ENCODE results near the gene MAP1LC3A. TPM values are rescaled to one million over a fixed set of nuclear protein-coding genes. Genes with fewer than 3 reads are reported as not detected.

Gene MAP1LC3A
- total RNA-seq, 1 donor: 29.7 TPM

GRCh38 chr20:34549929-34550305, 8.6 kb upstream of the MAP1LC3A start:
- TF ChIP-seq, protein P1, sequence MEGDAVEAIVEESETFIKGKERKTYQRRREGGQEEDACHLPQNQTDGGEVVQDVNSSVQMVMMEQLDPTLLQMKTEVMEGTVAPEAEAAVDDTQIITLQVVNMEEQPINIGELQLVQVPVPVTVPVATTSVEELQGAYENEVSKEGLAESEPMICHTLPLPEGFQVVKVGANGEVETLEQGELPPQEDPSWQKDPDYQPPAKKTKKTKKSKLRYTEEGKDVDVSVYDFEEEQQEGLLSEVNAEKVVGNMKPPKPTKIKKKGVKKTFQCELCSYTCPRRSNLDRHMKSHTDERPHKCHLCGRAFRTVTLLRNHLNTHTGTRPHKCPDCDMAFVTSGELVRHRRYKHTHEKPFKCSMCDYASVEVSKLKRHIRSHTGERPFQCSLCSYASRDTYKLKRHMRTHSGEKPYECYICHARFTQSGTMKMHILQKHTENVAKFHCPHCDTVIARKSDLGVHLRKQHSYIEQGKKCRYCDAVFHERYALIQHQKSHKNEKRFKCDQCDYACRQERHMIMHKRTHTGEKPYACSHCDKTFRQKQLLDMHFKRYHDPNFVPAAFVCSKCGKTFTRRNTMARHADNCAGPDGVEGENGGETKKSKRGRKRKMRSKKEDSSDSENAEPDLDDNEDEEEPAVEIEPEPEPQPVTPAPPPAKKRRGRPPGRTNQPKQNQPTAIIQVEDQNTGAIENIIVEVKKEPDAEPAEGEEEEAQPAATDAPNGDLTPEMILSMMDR (IDR thresholded peaks at IDR 0.05; ENCODE audit: extremely low read depth, low read depth, low read length): no peak
- no peaks in the 10 kb centered on the region for H3K36me3 ChIP-seq (ENCODE audit: insufficient read depth, low read length)
- DNase-seq (ENCODE audit: insufficient read length, low spot score, missing footprints): no peak
- H2AFZ ChIP-seq (ENCODE audit: low read length): no peak overlapping the region
- no peaks in the 10 kb centered on the region for H3K4me1 ChIP-seq (ENCODE audit: insufficient read depth, low read length)
- no peak overlapping the region for H3K4me3 ChIP-seq (ENCODE audit: insufficient read depth, low read length)
- H3K79me2 ChIP-seq (ENCODE audit: insufficient read depth, low read length): no peaks in the 10 kb centered on the region
- no peak overlapping the region for H3K27ac ChIP-seq (ENCODE audit: low read depth, low read length)
- H4K20me1 ChIP-seq (ENCODE audit: insufficient read depth, low read length): no peaks in the 10 kb centered on the region
- H3K27me3 ChIP-seq (ENCODE audit: insufficient read depth, low read length): no peaks in the 10 kb centered on the region
- no peaks in the 10 kb centered on the region for H3K9me3 ChIP-seq (ENCODE audit: low read depth, low read length)
- no peak overlapping the region for H3K4me2 ChIP-seq (ENCODE audit: insufficient read depth, low read length)

- no peak for DNase-seq (ENCODE audit: insufficient read length, low spot score, missing footprints)
- Histone ChIP-seq H2AFZ (ENCODE audit: low read length) (no peak overlapping the region), H3K9me3 (ENCODE audit: low read depth, low read length) (no peaks in the 10 kb centered on the region), H3K36me3 (ENCODE audit: insufficient read depth, low read length) (no peaks in the 10 kb centered on the region), H3K27ac (ENCODE audit: low read depth, low read length) (no peak overlapping the region), H3K4me2 (ENCODE audit: insufficient read depth, low read length) (no peak overlapping the region), H4K20me1 (ENCODE audit: insufficient read depth, low read length) (no peaks in the 10 kb centered on the region), H3K4me3 (ENCODE audit: insufficient read depth, low read length) (no peak overlapping the region), H3K79me2 (ENCODE audit: insufficient read depth, low read length) (no peaks in the 10 kb centered on the region), H3K4me1 (ENCODE audit: insufficient read depth, low read length) (no peaks in the 10 kb centered on the region), H3K27me3 (ENCODE audit: insufficient read depth, low read length) (no peaks in the 10 kb centered on the region)
- TF ChIP-seq, protein P1 (IDR thresholded peaks at IDR 0.05; ENCODE audit: extremely low read depth, low read depth, low read length): no peak
These were observed 5.9 kb upstream of the MAP1LC3A start for GRCh38 chr20:34552569-34552968.

- no peaks in the 10 kb centered on the region for H3K79me2 ChIP-seq (ENCODE audit: insufficient read depth, low read length)
- no peak overlapping the region for H3K4me3 ChIP-seq (ENCODE audit: insufficient read depth, low read length)
- no peak for DNase-seq (ENCODE audit: insufficient read length, low spot score, missing footprints)
- H4K20me1 ChIP-seq (ENCODE audit: insufficient read depth, low read length): no peaks in the 10 kb centered on the region
- H3K36me3 ChIP-seq (ENCODE audit: insufficient read depth, low read length): no peaks in the 10 kb centered on the region
- peak overlapping the region; percentile 46 for H2AFZ ChIP-seq (ENCODE audit: low read length)
- H3K4me2 ChIP-seq (ENCODE audit: insufficient read depth, low read length): no peak overlapping the region
- H3K9me3 ChIP-seq (ENCODE audit: low read depth, low read length): no peaks in the 10 kb centered on the region
- H3K27me3 ChIP-seq (ENCODE audit: insufficient read depth, low read length): no peaks in the 10 kb centered on the region
- H3K4me1 ChIP-seq (ENCODE audit: insufficient read depth, low read length): peaks cover 6% of the 10 kb centered on the region
- H3K27ac ChIP-seq (ENCODE audit: low read depth, low read length): no peak overlapping the region
- TF ChIP-seq, protein P1 (IDR thresholded peaks at IDR 0.05; ENCODE audit: extremely low read depth, low read depth, low read length): no peak
These were observed 5.1 kb upstream of the MAP1LC3A start for GRCh38 chr20:34553366-34553867.

GRCh38 chr20:34557936-34558319, 590 bp upstream of the MAP1LC3A start:
- DNase-seq (ENCODE audit: insufficient read length, low spot score, missing footprints): peak; percentile 62

More at GRCh38 chr20:34557936-34558319, 590 bp upstream of the MAP1LC3A start:
- Histone ChIP-seq H3K4me2 (ENCODE audit: insufficient read depth, low read length) (peak overlapping the region; percentile 96), H3K4me1 (ENCODE audit: insufficient read depth, low read length) (peaks cover 6% of the 10 kb centered on the region), H2AFZ (ENCODE audit: low read length) (peak overlapping the region; percentile 97), H4K20me1 (ENCODE audit: insufficient read depth, low read length) (no peaks in the 10 kb centered on the region), H3K36me3 (ENCODE audit: insufficient read depth, low read length) (no peaks in the 10 kb centered on the region), H3K27me3 (ENCODE audit: insufficient read depth, low read length) (no peaks in the 10 kb centered on the region), H3K9me3 (ENCODE audit: low read depth, low read length) (no peaks in the 10 kb centered on the region), H3K4me3 (ENCODE audit: insufficient read depth, low read length) (peak overlapping the region; percentile 89), H3K79me2 (ENCODE audit: insufficient read depth, low read length) (no peaks in the 10 kb centered on the region), H3K27ac (ENCODE audit: low read depth, low read length) (peak overlapping the region; percentile 86)
- TF ChIP-seq, protein P1 (IDR thresholded peaks at IDR 0.05; ENCODE audit: extremely low read depth, low read depth, low read length): no peak

Data from osteoblast (primary cell).